ENCODE results near the gene TSSK3.

- TF ChIP-seq, protein P1, sequence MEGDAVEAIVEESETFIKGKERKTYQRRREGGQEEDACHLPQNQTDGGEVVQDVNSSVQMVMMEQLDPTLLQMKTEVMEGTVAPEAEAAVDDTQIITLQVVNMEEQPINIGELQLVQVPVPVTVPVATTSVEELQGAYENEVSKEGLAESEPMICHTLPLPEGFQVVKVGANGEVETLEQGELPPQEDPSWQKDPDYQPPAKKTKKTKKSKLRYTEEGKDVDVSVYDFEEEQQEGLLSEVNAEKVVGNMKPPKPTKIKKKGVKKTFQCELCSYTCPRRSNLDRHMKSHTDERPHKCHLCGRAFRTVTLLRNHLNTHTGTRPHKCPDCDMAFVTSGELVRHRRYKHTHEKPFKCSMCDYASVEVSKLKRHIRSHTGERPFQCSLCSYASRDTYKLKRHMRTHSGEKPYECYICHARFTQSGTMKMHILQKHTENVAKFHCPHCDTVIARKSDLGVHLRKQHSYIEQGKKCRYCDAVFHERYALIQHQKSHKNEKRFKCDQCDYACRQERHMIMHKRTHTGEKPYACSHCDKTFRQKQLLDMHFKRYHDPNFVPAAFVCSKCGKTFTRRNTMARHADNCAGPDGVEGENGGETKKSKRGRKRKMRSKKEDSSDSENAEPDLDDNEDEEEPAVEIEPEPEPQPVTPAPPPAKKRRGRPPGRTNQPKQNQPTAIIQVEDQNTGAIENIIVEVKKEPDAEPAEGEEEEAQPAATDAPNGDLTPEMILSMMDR (IDR thresholded peaks at IDR 0.05), result no peak
- TF ChIP-seq POLR2A (IDR thresholded peaks at IDR 0.05), result no peak
Measured at GRCh38 chr1:32392325-32392724, 30.0 kb downstream of the TSSK3 start.

All from uterus (tissue), 2 donors.